Osteocyte (in vitro differentiated cells): ENCODE results near the gene CEMIP. TPM values are rescaled to one million over a fixed set of nuclear protein-coding genes. Genes with fewer than 3 reads are reported as not detected.

Source experiments
- DNase-seq: peaks from one replicate; pipeline ENCODE4 v3.0.0; 2021; ENCODE audit warnings: mixed read lengths; ENCODE audit not compliant: unreplicated experiment; ENCODE audit errors: extremely low spot score
- H3K27ac Mint-ChIP-seq: one replicate; pipeline ENCODE4 v1.8.0; 2021; ENCODE audit warnings: mild to moderate bottlenecking, mixed read lengths; ENCODE audit not compliant: unreplicated experiment
- H3K27me3 Mint-ChIP-seq: one replicate; pipeline ENCODE4 v1.8.0; 2021; ENCODE audit warnings: mixed read lengths; ENCODE audit not compliant: unreplicated experiment
- H3K36me3 Mint-ChIP-seq: one replicate; pipeline ENCODE4 v1.8.0; 2021; ENCODE audit warnings: mixed read lengths; ENCODE audit not compliant: unreplicated experiment
- H3K4me1 Mint-ChIP-seq: one replicate; pipeline ENCODE4 v1.8.0; 2021; ENCODE audit warnings: mixed read lengths; ENCODE audit not compliant: unreplicated experiment
- H3K4me3 Mint-ChIP-seq: one replicate; pipeline ENCODE4 v1.8.0; 2021; ENCODE audit warnings: mild to moderate bottlenecking, moderate library complexity, mixed read lengths; ENCODE audit not compliant: unreplicated experiment
- H3K9me3 Mint-ChIP-seq: one replicate; pipeline ENCODE4 v1.8.0; 2021; ENCODE audit warnings: mixed read lengths; ENCODE audit not compliant: unreplicated experiment
- total RNA-seq: library from RNA; stranded (reverse); gene quantifications from 2 replicates; pipeline ENCODE4 v1.2.1, GENCODE V29; 2021
- TF ChIP-seq, protein P1 (sequence below): fragments of 200-600 bp; sonication (generic); IDR thresholded peaks from 2 replicates; pipeline ENCODE4 v1.5.0; 2021; ENCODE audit warnings: antibody characterized with exemption, mild to moderate bottlenecking, moderate library complexity

The CEMIP gene
- total RNA-seq, 1 donor from 2014 or later = 445 TPM

GRCh38 chr15:80822256-80822655 lies 43.1 kb downstream of the CEMIP start:
- peak overlapping the region; percentile 67 for H3K27ac Mint-ChIP-seq
- H3K4me3 Mint-ChIP-seq = no peak overlapping the region
- H3K4me1 Mint-ChIP-seq = peaks cover 38% of the 10 kb centered on the region
- no peak for DNase-seq
- H3K36me3 Mint-ChIP-seq = peaks cover 92% of the 10 kb centered on the region
- no peaks in the 10 kb centered on the region for H3K9me3 Mint-ChIP-seq
- TF ChIP-seq, protein P1, sequence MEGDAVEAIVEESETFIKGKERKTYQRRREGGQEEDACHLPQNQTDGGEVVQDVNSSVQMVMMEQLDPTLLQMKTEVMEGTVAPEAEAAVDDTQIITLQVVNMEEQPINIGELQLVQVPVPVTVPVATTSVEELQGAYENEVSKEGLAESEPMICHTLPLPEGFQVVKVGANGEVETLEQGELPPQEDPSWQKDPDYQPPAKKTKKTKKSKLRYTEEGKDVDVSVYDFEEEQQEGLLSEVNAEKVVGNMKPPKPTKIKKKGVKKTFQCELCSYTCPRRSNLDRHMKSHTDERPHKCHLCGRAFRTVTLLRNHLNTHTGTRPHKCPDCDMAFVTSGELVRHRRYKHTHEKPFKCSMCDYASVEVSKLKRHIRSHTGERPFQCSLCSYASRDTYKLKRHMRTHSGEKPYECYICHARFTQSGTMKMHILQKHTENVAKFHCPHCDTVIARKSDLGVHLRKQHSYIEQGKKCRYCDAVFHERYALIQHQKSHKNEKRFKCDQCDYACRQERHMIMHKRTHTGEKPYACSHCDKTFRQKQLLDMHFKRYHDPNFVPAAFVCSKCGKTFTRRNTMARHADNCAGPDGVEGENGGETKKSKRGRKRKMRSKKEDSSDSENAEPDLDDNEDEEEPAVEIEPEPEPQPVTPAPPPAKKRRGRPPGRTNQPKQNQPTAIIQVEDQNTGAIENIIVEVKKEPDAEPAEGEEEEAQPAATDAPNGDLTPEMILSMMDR = no peak
- no peaks in the 10 kb centered on the region for H3K27me3 Mint-ChIP-seq

DNA sequence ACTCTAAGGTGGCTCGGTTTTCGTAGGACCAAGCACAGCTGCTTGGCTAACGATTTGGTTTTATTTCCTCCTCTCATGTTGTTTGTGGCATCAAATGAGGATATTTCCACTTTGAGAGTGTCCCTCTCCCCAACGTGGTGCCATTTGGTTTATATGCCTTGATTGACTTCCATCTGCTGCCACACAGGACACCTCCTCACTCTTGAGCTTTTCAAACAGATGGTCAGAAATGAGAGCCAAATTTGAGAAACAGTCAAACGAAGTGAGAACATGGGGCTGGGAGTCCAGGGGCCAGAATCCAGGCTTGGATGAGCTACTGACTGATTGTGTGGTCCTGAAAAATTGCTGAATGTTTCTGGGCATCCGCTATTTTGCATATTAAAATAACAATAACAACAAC lies 43.5 kb downstream of the CEMIP start:
- H3K9me3 Mint-ChIP-seq = no peaks in the 10 kb centered on the region
- H3K4me1 Mint-ChIP-seq = peaks cover 39% of the 10 kb centered on the region
- TF ChIP-seq, protein P1 = no peak
- H3K36me3 Mint-ChIP-seq = peaks cover 92% of the 10 kb centered on the region
- H3K27me3 Mint-ChIP-seq = no peaks in the 10 kb centered on the region
- no peak for DNase-seq
- H3K27ac Mint-ChIP-seq = peak overlapping the region; percentile 35
- H3K4me3 Mint-ChIP-seq = no peak overlapping the region

DNA sequence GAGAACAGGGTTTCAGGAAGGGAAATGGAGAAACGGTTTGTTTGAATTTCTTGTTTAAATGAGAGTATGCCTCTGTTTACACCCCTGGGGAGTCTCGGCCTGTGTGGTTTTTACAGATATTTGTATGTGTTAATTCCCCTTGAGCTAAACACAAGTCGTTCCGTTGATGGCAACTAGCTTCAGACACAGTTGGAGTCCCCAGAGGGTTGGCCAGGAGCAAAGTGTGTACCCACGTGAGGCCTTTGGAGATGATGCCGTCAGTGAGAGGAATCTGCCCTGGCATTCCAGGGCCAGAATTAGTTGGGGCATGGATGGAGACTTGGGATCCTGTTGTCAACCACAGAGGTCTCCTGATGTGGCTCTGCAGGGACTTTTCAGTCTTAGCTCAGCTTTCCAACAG lies 44.0 kb downstream of the CEMIP start:
- TF ChIP-seq, protein P1 = no peak
- Mint-ChIP-seq H3K9me3 (no peaks in the 10 kb centered on the region), H3K27ac (peak overlapping the region; percentile 35), H3K4me1 (peaks cover 40% of the 10 kb centered on the region), H3K27me3 (no peaks in the 10 kb centered on the region), H3K4me3 (no peak overlapping the region), H3K36me3 (peaks cover 90% of the 10 kb centered on the region)
- DNase-seq = no peak

DNA sequence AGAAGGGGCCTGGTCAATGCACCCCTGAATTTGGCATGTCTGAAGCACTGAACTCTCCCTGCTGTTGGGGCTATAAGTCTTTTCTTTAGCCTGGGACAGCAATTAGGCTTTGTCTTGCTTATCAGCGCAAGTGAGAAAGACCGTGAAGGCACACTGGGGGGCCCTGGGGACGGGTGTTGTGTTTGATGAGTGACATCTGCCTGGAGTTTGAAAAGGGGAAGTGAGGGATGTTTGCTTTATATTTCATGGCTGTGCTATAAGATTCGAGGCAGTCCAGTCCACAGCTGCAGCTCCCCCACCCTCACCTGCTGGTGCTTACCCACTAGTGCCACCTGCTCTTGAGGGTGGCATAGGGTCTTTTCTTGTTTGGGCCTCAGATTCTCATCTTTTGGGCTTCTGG lies 44.8 kb downstream of the CEMIP start:
- Mint-ChIP-seq H3K4me3 (no peak overlapping the region), H3K4me1 (peaks cover 40% of the 10 kb centered on the region), H3K27me3 (no peaks in the 10 kb centered on the region), H3K27ac (peak overlapping the region; percentile 13), H3K9me3 (no peaks in the 10 kb centered on the region), H3K36me3 (peaks cover 90% of the 10 kb centered on the region)
- TF ChIP-seq, protein P1 = no peak
- DNase-seq = no peak

- Mint-ChIP-seq H3K27ac (peak overlapping the region; percentile 38), H3K27me3 (no peaks in the 10 kb centered on the region), H3K4me3 (no peak overlapping the region), H3K9me3 (no peaks in the 10 kb centered on the region), H3K36me3 (peaks cover 89% of the 10 kb centered on the region), H3K4me1 (peaks cover 43% of the 10 kb centered on the region)
- no peak for DNase-seq
- TF ChIP-seq, protein P1 = no peak
Measured at GRCh38 chr15:80825361-80826030, 46.3 kb downstream of the CEMIP start.
